C4-2B (cell line): ENCODE measurements around the gene RNF223.

ENCODE experiments used
- CTCF ChIP-seq: fragments of 450-650 bp; conservative IDR thresholded peaks from 2 replicates; pipeline ENCODE4 v1.5.1; 2017; ENCODE audit warnings: mild to moderate bottlenecking
- ZFX ChIP-seq: fragments of 450-650 bp; IDR thresholded peaks from 2 replicates; pipeline ENCODE4 v1.6.1; 2017

GRCh38 chr1:1041873-1042272 lies 32.2 kb downstream of the RNF223 start:
- TF ChIP-seq CTCF (no peak), ZFX (no peak)
